Pons (tissue), 1 donor: ENCODE results near the gene INTS11.

ENCODE experiments used
- DNase-seq: peaks from one replicate; pipeline ENCODE4 v3.0.0-alpha.2; 2016; ENCODE audit warnings: low spot score

INTS11 gene

DNA sequence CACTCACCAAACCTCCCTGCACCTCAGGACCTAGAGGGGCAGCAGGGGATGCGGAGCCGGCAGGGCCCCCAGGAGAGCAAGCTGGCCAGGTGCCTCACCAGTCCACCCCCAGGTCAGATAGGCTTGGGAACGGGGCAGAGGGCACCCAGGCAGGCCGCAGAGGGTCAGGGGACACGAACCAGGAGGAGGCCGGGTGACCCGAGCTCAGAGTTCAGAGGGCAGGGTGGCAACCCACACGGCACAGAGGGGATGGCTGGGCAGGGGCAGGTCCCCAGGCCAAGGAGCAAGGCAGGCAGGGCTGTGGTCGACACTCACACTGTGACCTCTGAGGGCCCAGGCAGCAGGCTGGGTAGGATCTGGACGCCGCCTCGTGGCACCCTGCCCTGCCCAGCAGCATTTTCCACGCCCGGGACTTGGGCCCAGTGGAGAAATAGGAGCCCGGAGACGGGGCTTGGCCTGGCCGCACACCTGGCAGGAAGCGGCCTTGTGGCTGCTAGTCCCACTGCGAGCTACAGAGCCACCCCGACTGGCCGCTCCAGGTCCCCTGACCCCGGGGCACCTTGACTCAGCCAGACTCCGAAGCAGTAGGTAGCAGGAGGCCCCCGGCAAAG, 19.5 kb upstream of the INTS11 start:
- DNase-seq: no peak

DNA sequence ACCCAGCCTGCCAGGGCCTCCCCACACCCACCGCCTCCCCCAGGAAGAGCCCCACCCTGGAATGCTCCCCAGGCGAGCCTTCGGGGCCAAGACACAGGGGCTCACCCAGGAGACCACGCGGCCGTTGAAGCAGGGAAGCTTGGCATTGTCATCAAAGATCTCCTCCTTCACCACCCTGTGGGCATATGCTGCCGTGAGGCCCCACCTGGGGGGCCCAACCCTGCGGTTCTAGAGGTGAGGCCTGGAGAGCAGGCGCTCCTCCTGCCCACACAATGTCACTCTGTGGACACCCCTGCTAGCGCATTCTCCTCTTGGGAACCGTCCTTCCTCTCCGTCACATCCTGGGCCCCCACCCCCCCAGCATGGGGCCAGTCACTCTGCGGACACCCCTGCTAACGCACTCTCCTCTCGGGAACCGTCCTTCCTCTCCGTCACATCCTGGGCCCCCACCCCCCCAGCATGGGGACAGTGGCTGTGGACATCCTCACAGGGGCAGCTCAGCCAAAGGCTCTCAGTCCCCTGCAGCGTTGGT, 18.2 kb upstream of the INTS11 start:
- DNase-seq: no peak

DNA sequence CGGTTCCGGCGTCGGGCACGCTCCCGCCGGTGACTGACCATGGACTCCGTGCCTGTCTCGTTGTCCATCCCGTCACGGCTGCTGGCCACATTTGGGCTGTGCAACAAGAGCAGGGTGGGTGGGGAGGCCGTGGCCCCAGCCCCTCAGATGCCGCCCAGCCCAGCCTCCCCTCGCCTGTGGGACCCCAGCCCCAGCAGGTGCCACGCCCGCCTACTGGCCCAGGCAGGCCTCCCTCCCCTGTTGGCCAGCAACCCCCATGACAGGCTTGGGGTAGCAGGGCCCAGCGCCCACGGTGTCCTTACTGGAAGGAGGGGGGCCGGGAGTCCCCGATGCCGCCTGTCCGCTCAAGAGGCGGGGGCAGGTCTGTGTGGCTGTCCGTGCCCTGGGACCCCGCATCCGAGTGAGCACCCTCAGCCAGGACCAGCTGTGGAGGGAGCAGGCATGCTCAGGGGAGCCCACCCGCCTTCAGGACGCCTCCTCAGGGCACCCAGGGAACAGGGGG, 17.7 kb upstream of the INTS11 start:
- no peak for DNase-seq

DNA sequence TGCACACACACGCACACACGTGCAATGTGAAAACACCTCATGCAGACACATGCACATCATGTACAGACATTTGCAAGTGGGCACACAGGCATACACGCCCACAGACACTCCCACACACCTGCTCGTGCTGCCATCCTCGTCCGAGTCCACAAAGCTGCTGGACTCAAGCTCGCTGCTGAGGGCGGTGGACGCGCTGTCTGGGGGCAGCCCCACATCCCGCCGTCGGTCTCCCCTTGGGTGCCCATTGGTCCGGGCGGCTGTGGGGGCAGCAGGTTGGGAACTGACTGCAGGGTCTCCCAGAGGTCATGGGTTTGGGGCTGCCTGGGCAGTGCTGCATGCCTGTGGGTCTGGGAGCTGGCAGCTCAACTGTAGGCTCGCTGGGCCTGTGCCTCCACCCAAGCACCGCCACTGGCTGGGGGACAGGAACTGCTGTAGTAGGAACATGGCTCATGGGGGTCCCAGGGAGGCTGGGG, 17.1 kb upstream of the INTS11 start:
- no peak for DNase-seq

DNA sequence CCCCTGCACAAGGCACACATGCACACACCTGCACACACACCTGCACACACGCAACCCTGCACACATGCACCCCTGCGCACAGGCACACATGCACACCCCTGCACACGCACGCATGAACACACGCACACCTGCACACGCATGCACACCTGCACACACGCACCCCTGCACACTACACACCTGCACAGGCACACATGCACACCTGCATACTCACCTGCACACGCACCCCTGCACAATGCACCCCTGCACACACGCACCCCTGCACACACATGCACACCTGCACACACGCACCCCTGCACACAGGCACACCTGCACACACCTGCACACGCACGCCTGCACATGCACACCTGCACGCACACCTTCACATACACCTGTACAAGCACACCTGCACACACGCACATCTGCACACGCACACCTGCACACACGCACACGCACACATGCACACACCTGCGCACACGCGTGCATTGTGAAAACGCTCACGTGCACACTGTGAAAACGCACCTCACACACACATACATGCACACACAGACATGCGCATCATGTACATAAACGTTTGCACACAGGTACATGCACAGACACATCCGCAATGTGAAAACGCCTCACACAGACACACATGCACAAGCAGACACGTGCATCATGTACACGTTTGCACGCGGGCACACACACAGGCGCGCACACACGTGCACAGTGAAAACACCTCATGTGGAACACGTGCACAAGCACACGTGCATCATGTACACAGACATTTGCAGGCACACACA, 16.5 kb upstream of the INTS11 start:
- no peak for DNase-seq

DNA sequence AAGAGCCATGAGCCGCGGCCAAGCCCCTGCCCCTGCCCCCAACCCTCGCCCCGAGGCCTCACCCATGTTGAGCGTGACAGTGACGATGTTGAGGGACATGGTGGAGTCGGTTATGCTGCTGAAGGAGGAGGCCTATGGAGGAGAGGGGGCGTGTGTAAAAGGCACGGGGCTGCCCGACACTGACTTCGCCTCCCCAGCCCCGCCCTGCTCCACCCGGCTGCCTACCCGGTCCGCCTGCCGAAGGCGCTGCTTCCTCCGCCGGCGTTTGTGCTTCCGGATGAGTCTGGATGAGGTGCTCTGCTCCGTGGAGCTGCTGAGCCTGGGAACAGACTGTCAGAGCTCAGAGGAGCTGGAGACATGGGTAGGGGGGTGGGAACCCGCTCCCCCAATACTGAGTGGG, 15.7 kb upstream of the INTS11 start:
- DNase-seq: no peak

DNA sequence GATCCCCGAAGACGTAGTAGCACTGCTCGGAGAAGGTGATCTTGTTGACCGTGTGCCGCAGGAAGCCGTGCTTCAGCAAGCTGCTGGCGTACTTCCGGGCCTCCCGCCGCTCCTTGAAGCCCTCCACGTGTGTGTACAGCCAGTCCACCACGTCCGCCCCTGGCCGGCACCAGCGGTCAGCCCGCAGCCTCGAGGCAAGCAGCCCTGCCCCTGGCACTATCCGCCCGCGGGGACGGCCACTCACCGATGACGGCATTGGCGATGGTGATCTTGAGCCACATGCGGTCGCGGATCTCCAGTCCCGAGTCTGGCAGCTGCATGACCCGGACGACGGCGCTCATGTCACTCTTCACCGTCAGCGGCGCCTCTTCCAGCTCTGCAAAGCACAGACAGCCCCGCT, 13.8 kb upstream of the INTS11 start:
- DNase-seq: no peak

DNA sequence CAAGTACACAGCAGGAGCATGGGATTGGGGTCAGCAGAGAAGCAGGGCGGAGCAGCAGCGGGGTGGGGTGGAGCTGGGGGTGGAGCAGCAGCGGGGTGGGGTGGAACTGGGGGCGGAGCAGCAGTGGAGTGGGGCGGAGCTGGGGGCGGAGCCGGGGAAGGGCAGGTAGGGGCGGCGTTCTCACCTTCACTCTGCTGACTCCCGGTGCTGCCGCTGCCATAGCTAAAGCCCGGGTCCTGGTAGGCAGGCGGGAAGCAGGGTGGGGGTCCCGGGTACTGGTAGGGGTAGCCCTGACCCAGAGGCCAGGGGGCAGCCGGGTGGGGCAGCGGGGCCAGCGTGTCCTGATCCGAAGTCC, 13.3 kb upstream of the INTS11 start:
- DNase-seq: no peak

DNA sequence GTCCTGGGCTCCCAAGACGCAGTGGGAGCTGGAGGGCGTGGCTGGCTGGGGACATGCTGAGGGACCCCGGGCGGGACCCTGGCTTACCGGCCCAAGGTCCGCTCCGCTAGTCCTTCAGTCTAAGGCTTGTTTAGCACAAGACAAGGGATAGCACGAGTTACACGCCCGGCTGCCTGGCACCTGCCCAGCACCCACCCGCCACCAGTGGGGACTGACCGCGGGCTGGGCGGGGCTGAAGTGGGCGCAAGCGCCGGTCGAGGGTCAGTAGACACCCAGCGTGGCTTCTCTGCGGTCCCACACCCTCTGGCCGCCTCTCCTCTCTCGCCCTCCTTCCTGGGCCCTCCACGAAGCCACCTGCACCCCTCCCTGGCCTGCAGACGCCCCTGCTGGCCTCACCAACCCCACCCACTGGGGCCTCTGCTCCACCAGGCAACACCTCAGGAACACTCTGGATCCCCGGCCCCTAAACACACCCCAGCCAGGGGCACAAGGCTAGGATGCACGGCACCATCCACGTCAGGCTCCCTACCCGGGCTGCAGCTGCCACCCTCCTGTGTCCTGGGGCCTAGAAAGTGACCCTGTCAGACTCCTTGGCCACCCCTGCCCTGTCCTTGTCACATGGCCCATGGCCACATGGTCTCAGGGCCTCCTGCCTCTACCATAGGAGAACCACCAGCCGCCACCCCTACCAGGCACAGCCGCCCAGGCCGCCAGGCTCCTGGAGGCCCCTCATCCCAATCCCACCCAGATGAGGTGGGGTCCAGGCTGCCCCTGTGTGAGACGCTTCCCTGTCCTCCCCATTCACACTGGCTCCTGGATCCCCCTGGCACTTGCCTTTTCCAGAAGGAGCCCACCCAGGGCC, 12.7 kb upstream of the INTS11 start:
- DNase-seq: no peak

DNA sequence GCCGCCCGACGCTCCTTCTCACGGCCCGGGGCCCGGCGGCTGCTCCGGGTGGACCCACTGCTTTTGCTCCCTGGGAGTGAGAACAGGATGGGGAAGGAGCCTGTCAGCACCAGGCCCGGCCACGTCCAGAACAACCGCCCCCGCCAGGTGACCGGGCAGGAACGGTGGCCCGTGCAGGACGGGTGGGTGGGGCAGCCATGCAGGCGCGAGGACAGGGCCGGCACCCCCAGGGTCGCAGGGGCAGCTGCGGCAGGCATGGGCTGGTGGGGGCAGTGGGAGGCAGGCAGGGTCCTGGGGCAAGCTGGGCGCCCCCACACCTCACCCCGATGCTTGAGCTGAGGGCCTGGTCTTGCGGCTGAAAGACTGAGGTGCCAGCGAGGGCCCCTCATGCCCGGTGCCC, 12.0 kb upstream of the INTS11 start:
- DNase-seq: no peak

DNA sequence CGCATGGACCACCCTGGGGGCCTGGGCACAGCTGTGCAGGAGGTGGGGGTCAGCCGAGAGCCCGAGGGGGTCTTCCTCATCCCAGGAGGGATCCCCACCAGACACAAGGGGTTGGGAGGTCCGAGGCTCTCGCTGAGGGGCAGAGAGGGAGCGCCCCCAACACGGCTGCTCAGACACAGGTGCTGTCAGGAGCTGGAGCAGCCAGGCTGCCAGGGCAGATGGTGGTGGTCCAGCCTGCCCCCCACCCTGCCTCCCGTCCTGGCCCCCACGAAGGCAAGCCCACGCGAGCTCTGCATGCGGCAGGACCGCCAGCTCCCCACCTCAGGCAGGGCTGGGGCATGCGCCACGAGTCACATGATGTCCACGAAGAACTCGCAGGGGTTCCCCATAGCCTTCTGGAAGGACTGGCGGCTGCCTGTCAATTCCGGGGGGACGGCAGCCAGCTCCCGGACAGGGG, 11.4 kb upstream of the INTS11 start:
- no peak for DNase-seq

DNA sequence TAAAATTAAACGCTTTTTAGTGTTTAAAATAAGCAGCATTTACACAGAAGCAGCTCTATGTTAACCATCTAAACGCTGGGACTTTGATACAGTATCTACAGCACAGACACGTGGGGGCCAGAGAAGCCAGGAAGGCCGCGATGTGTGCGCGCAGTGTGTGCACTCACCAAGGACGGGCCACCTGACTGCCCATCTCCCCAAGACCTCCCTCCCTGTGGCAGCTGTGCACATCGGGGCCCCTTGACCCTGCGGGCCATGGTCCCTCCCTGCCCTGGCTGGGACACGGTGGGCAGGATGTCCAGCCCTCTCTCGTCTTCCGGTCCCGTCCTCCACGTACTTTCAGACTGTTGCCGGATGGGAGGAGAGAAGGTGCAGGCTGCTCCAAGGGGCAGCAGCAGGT, 10.8 kb upstream of the INTS11 start:
- no peak for DNase-seq

DNA sequence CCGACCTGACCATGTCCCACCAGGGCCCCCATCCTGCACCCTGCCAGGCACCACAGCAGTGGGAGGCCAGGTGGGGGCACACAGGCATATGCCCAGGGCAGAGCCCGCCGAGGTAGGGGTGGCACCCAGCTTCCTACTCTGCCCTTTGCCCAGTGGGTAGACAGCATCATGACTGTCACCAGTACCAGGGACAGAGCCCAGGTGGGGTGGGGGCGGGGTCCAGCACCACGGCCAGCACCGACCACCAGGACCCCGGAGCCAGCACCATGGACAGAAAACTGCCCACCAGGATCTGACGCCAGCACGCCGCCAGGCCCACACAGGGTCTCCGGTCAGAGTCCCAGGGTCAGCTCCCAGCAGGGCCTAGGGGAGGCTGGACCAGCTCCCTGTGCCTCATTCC, 10.4 kb upstream of the INTS11 start:
- no peak for DNase-seq

DNA sequence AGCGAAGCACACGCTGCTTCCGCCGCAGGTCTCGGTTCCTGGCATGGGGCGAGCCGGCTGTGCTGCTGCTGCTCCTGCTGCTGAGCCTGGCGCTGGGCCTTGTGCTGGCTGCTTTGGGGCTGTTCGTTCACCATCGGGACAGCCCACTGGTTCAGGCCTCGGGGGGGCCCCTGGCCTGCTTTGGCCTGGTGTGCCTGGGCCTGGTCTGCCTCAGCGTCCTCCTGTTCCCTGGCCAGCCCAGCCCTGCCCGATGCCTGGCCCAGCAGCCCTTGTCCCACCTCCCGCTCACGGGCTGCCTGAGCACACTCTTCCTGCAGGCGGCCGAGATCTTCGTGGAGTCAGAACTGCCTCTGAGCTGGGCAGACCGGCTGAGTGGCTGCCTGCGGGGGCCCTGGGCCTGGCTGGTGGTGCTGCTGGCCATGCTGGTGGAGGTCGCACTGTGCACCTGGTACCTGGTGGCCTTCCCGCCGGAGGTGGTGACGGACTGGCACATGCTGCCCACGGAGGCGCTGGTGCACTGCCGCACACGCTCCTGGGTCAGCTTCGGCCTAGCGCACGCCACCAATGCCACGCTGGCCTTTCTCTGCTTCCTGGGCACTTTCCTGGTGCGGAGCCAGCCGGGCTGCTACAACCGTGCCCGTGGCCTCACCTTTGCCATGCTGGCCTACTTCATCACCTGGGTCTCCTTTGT, 9.2 kb upstream of the INTS11 start:
- DNase-seq: no peak

DNA sequence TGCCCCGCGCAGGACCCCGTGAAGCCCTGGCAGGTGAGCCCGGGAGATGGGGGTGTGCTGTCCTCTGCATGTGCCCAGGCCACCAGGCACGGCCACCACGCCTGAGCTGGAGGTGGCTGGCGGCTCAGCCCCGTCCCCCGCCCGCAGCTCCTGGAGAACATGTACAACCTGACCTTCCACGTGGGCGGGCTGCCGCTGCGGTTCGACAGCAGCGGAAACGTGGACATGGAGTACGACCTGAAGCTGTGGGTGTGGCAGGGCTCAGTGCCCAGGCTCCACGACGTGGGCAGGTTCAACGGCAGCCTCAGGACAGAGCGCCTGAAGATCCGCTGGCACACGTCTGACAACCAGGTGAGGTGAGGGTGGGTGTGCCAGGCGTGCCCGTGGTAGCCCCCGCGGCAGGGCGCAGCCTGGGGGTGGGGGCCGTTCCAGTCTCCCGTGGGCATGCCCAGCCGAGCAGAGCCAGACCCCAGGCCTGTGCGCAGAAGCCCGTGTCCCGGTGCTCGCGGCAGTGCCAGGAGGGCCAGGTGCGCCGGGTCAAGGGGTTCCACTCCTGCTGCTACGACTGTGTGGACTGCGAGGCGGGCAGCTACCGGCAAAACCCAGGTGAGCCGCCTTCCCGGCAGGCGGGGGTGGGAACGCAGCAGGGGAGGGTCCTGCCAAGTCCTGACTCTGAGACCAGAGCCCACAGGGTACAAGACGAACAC, 8.5 kb upstream of the INTS11 start:
- DNase-seq: no peak

DNA sequence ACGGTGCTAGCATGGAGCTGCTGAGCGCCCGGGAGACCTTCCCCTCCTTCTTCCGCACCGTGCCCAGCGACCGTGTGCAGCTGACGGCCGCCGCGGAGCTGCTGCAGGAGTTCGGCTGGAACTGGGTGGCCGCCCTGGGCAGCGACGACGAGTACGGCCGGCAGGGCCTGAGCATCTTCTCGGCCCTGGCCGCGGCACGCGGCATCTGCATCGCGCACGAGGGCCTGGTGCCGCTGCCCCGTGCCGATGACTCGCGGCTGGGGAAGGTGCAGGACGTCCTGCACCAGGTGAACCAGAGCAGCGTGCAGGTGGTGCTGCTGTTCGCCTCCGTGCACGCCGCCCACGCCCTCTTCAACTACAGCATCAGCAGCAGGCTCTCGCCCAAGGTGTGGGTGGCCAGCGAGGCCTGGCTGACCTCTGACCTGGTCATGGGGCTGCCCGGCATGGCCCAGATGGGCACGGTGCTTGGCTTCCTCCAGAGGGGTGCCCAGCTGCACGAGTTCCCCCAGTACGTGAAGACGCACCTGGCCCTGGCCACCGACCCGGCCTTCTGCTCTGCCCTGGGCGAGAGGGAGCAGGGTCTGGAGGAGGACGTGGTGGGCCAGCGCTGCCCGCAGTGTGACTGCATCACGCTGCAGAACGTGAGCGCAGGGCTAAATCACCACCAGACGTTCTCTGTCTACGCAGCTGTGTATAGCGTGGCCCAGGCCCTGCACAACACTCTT, 7.7 kb upstream of the INTS11 start:
- DNase-seq: no peak

DNA sequence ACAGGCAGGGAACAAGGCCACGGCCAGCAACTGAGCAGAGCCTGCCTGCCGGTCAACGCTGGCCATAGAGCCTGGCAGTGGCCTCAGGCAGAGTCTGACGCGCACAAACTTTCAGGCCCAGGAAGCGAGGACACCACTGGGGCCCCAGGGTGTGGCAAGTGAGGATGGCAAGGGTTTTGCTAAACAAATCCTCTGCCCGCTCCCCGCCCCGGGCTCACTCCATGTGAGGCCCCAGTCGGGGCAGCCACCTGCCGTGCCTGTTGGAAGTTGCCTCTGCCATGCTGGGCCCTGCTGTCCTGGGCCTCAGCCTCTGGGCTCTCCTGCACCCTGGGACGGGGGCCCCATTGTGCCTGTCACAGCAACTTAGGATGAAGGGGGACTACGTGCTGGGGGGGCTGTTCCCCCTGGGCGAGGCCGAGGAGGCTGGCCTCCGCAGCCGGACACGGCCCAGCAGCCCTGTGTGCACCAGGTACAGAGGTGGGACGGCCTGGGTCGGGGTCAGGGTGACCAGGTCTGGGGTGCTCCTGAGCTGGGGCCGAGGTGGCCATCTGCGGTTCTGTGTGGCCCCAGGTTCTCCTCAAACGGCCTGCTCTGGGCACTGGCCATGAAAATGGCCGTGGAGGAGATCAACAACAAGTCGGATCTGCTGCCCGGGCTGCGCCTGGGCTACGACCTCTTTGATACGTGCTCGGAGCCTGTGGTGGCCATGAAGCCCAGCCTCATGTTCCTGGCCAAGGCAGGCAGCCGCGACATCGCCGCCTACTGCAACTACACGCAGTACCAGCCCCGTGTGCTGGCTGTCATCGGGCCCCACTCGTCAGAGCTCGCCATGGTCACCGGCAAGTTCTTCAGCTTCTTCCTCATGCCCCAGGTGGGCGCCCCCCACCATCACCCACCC, 6.9 kb upstream of the INTS11 start, which contains the start of gene TAS1R3:
Gene TAS1R3 (plus strand): TSS at position 213 of the 898 bp plus-strand sequence. CDS start 66 bp downstream, at position 279.
- no peak for DNase-seq

DNA sequence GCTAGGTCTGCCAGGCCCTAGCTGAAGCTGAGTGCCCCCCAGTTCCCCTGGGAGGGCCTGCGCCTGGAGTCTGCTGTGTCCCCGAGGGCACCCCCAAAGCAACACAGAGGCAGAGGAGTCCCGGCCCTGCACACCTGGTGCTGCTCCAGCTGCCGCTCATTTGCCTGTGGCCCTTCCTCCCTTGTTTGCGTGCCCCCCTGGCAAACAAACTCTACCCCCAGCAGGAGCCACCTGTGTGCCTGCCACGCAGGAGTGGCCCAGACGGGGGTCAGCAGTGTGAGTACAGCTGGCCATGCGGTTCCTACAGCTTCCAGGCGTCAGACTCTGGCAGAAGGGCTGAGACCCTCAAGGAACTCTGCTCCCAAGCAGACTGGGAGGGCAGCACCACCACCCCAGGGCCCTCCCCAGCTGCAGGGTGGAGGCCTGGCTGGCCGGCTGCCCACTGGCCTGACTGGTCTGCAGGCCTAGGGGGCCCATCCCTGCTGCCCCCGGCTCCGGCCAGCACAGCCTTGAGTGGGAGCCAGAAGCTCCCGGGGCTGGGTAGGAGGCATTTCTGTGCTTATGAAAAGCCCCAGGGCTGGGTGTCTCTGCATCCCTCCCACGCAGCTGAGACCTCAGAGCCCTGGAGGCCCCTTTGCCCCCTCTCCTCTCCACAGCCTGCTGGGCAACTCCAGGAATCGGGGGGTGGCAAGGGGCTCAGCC, 6.1 kb upstream of the INTS11 start:
- DNase-seq: no peak
